GM03348 (cell line): ENCODE results near the gene DOCK9.

ENCODE experiments used
- DNase-seq: peaks from one replicate; pipeline ENCODE4 v3.0.0; 2012; ENCODE audit warnings: low spot score

The DOCK9 gene

GRCh38 chr13:98976941-98977340 lies 923 bp downstream of the DOCK9 start:
- DNase-seq, result peak; percentile 18

- DNase-seq, result peak; percentile 30
Measured at GRCh38 chr13:98976338-98976737, 1.5 kb downstream of the DOCK9 start.

GRCh38 chr13:98975822-98976261 lies 2.0 kb downstream of the DOCK9 start:
- no peak for DNase-seq

- DNase-seq, result no peak
Measured at GRCh38 chr13:98974053-98974452, 3.8 kb downstream of the DOCK9 start.

GRCh38 chr13:98972627-98973026 lies 5.2 kb downstream of the DOCK9 start:
- peak; percentile 65 for DNase-seq

- DNase-seq, result no peak
Measured at GRCh38 chr13:98972059-98972458, 5.8 kb downstream of the DOCK9 start.

GRCh38 chr13:98970330-98970729 lies 7.5 kb downstream of the DOCK9 start:
- DNase-seq, result no peak

GRCh38 chr13:98967491-98967890 lies 10.4 kb downstream of the DOCK9 start:
- no peak for DNase-seq

GRCh38 chr13:98966019-98966418 lies 11.8 kb downstream of the DOCK9 start:
- no peak for DNase-seq

GRCh38 chr13:98965325-98965724 lies 12.5 kb downstream of the DOCK9 start:
- no peak for DNase-seq

- no peak for DNase-seq
Measured at GRCh38 chr13:98963917-98964316, 13.9 kb downstream of the DOCK9 start.

GRCh38 chr13:98962901-98963590 lies 14.8 kb downstream of the DOCK9 start:
- no peak for DNase-seq

GRCh38 chr13:98961503-98962105 lies 16.3 kb downstream of the DOCK9 start:
- no peak for DNase-seq

- DNase-seq, result no peak
Measured at GRCh38 chr13:98960606-98961502, 17.0 kb downstream of the DOCK9 start.

- DNase-seq, result no peak
Measured at GRCh38 chr13:98959786-98960605, 17.9 kb downstream of the DOCK9 start.

- no peak for DNase-seq
Measured at GRCh38 chr13:98959291-98959690, 18.6 kb downstream of the DOCK9 start.

- no peak for DNase-seq
Measured at GRCh38 chr13:98958443-98958794, 19.4 kb downstream of the DOCK9 start.

- peak; percentile 27 for DNase-seq
Measured at GRCh38 chr13:98957731-98958442, 20.0 kb downstream of the DOCK9 start.

GRCh38 chr13:98955336-98955735 lies 22.5 kb downstream of the DOCK9 start:
- no peak for DNase-seq

- DNase-seq, result no peak
Measured at GRCh38 chr13:98954313-98954712, 23.6 kb downstream of the DOCK9 start.

GRCh38 chr13:98951266-98951665 lies 26.6 kb downstream of the DOCK9 start:
- DNase-seq, result no peak
